ENCODE data around the gene GRIK2.

GRIK2 gene

GRCh38 chr6:101728388-101728787 lies 334.9 kb downstream of the GRIK2 start:
- Mint-ChIP-seq H3K27me3 (no peaks in the 10 kb centered on the region), H3K4me1 (peaks cover 7% of the 10 kb centered on the region), H3K36me3 (ENCODE audit: insufficient read depth) (peaks cover 3% of the 10 kb centered on the region), H3K27ac (ENCODE audit: low read depth) (no peak overlapping the region), H3K9me3 (no peaks in the 10 kb centered on the region), H3K4me3 (no peak overlapping the region)
- DNase-seq (ENCODE audit: low spot score in 2 of 2) (no peak), ATAC-seq (replicated peaks; ENCODE audit: extremely low read depth, poor library complexity, severe bottlenecking) (no peak)

- Mint-ChIP-seq H3K27me3 (no peaks in the 10 kb centered on the region), H3K4me3 (no peak overlapping the region), H3K9me3 (no peaks in the 10 kb centered on the region), H3K36me3 (ENCODE audit: insufficient read depth) (peaks cover 3% of the 10 kb centered on the region), H3K4me1 (peaks cover 7% of the 10 kb centered on the region), H3K27ac (ENCODE audit: low read depth) (no peak overlapping the region)
- DNase-seq (ENCODE audit: low spot score in 2 of 2) (no peak), ATAC-seq (replicated peaks; ENCODE audit: extremely low read depth, poor library complexity, severe bottlenecking) (no peak)
Observed at GRCh38 chr6:101728956-101729355, 335.4 kb downstream of the GRIK2 start.

- Mint-ChIP-seq H3K27ac (ENCODE audit: low read depth) (peak overlapping the region; percentile 66), H3K27me3 (no peaks in the 10 kb centered on the region), H3K4me1 (peaks cover 7% of the 10 kb centered on the region), H3K4me3 (peak overlapping the region; percentile 33), H3K36me3 (ENCODE audit: insufficient read depth) (peaks cover 3% of the 10 kb centered on the region), H3K9me3 (no peaks in the 10 kb centered on the region)
- no peak for ATAC-seq (replicated peaks; ENCODE audit: extremely low read depth, poor library complexity, severe bottlenecking)
- no peak for DNase-seq (ENCODE audit: low spot score in 2 of 2)
Observed at GRCh38 chr6:101730954-101731353, 337.4 kb downstream of the GRIK2 start.

DNA sequence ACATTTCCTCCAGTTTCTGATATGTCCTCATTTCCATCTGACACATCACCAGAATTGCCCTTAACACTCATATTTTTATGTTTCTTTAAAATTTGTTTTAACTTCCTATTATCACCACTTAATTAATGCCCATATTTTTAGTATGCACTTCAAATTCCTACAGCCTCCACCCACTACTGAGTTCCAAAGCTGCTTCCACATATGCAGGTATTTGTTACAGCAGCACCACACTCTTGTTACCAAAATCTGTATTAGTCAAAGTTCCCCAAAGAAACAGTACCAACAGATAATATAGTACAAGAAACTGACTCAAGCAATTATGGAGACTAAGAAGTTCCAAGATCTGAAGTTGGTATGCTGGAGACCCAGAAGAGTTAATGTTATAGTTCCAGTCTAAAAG lies 340.4 kb downstream of the GRIK2 start:
- H3K4me3 Mint-ChIP-seq: no peak overlapping the region
- no peak for ATAC-seq (replicated peaks; ENCODE audit: extremely low read depth, poor library complexity, severe bottlenecking)
- peaks cover 3% of the 10 kb centered on the region for H3K36me3 Mint-ChIP-seq (ENCODE audit: insufficient read depth)
- H3K9me3 Mint-ChIP-seq: peaks cover 7% of the 10 kb centered on the region
- DNase-seq (ENCODE audit: low spot score in 2 of 2): no peak
- H3K27me3 Mint-ChIP-seq: no peaks in the 10 kb centered on the region
- H3K4me1 Mint-ChIP-seq: peaks cover 7% of the 10 kb centered on the region
- no peak overlapping the region for H3K27ac Mint-ChIP-seq (ENCODE audit: low read depth)

GRCh38 chr6:101738481-101738880 lies 345.0 kb downstream of the GRIK2 start:
- no peak overlapping the region for H3K27ac Mint-ChIP-seq (ENCODE audit: low read depth)
- H3K36me3 Mint-ChIP-seq (ENCODE audit: insufficient read depth): no peaks in the 10 kb centered on the region
- ATAC-seq (replicated peaks; ENCODE audit: extremely low read depth, poor library complexity, severe bottlenecking): no peak
- H3K4me3 Mint-ChIP-seq: no peak overlapping the region
- H3K27me3 Mint-ChIP-seq: no peaks in the 10 kb centered on the region
- peaks cover 7% of the 10 kb centered on the region for H3K9me3 Mint-ChIP-seq
- DNase-seq (ENCODE audit: low spot score in 2 of 2): no peak
- H3K4me1 Mint-ChIP-seq: no peaks in the 10 kb centered on the region

GRCh38 chr6:101740631-101741030 lies 347.1 kb downstream of the GRIK2 start:
- peaks cover 7% of the 10 kb centered on the region for H3K9me3 Mint-ChIP-seq
- H3K27ac Mint-ChIP-seq (ENCODE audit: low read depth): no peak overlapping the region
- no peak for DNase-seq (ENCODE audit: low spot score in 2 of 2)
- H3K4me3 Mint-ChIP-seq: no peak overlapping the region
- no peaks in the 10 kb centered on the region for H3K27me3 Mint-ChIP-seq
- H3K4me1 Mint-ChIP-seq: no peaks in the 10 kb centered on the region
- ATAC-seq (replicated peaks; ENCODE audit: extremely low read depth, poor library complexity, severe bottlenecking): no peak
- no peaks in the 10 kb centered on the region for H3K36me3 Mint-ChIP-seq (ENCODE audit: insufficient read depth)

DNA sequence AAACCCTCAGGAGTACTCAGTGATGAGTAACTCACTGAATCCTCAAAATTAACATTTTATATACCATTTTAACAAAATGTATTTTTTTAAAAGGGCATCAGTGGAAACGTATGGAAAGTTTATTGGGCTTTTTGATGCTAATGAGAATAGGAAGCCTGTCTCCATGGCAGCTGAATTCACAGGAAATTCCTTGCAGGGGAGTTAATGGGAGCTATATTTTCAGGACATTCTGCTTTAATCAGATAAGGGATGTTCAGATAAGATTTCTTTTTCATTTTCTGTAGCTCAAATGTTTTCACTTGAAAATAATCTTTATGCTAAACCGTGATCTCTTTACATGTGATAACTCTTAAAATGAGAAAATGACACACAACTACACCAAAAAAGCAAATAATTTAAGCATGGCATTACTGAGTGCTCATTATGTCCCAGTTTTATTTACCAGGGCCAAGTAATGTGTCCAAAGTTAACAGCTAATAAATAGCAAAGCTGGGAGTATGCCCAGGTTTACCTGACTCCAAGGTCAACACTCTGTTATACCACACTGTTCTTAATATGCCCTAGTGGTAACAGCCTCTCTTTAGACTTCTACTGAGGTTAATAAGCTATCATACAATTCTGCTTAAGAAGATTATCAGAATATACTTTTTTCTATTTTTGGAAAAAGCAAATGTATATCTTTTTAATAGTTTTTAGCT lies 348.1 kb downstream of the GRIK2 start:
- DNase-seq (ENCODE audit: low spot score in 2 of 2) (no peak), ATAC-seq (replicated peaks; ENCODE audit: extremely low read depth, poor library complexity, severe bottlenecking) (no peak)
- Mint-ChIP-seq H3K4me1 (no peaks in the 10 kb centered on the region), H3K27ac (ENCODE audit: low read depth) (no peak overlapping the region), H3K36me3 (ENCODE audit: insufficient read depth) (no peaks in the 10 kb centered on the region), H3K9me3 (peaks cover 7% of the 10 kb centered on the region), H3K4me3 (no peak overlapping the region), H3K27me3 (no peaks in the 10 kb centered on the region)

GRCh38 chr6:101747160-101747559 lies 353.7 kb downstream of the GRIK2 start:
- H3K9me3 Mint-ChIP-seq: no peaks in the 10 kb centered on the region
- DNase-seq (ENCODE audit: low spot score in 2 of 2): no peak
- H3K4me1 Mint-ChIP-seq: no peaks in the 10 kb centered on the region

GRCh38 chr6:101747716-101748115 lies 354.2 kb downstream of the GRIK2 start:
- no peak overlapping the region for H3K27ac Mint-ChIP-seq (ENCODE audit: low read depth)
- no peaks in the 10 kb centered on the region for H3K27me3 Mint-ChIP-seq
- H3K4me3 Mint-ChIP-seq: no peak overlapping the region
- H3K36me3 Mint-ChIP-seq (ENCODE audit: insufficient read depth): no peaks in the 10 kb centered on the region
- DNase-seq (ENCODE audit: low spot score in 2 of 2) (no peak), ATAC-seq (replicated peaks; ENCODE audit: extremely low read depth, poor library complexity, severe bottlenecking) (no peak)
- H3K4me1 Mint-ChIP-seq: no peaks in the 10 kb centered on the region
- H3K9me3 Mint-ChIP-seq: no peaks in the 10 kb centered on the region

More at GRCh38 chr6:101747160-101747559, 353.7 kb downstream of the GRIK2 start:
- H3K27ac Mint-ChIP-seq (ENCODE audit: low read depth): no peak overlapping the region
- H3K27me3 Mint-ChIP-seq: no peaks in the 10 kb centered on the region
- H3K36me3 Mint-ChIP-seq (ENCODE audit: insufficient read depth): no peaks in the 10 kb centered on the region
- ATAC-seq (replicated peaks; ENCODE audit: extremely low read depth, poor library complexity, severe bottlenecking): no peak
- H3K4me3 Mint-ChIP-seq: no peak overlapping the region

GRCh38 chr6:101755931-101756330 lies 362.4 kb downstream of the GRIK2 start:
- no peaks in the 10 kb centered on the region for H3K9me3 Mint-ChIP-seq
- H3K27ac Mint-ChIP-seq (ENCODE audit: low read depth): no peak overlapping the region
- no peak overlapping the region for H3K4me3 Mint-ChIP-seq
- DNase-seq (ENCODE audit: low spot score in 2 of 2) (no peak), ATAC-seq (replicated peaks; ENCODE audit: extremely low read depth, poor library complexity, severe bottlenecking) (no peak)
- H3K4me1 Mint-ChIP-seq: no peaks in the 10 kb centered on the region
- no peaks in the 10 kb centered on the region for H3K36me3 Mint-ChIP-seq (ENCODE audit: insufficient read depth)
- no peaks in the 10 kb centered on the region for H3K27me3 Mint-ChIP-seq

GRCh38 chr6:101758368-101758767 lies 364.9 kb downstream of the GRIK2 start:
- Mint-ChIP-seq H3K27me3 (no peaks in the 10 kb centered on the region), H3K4me3 (no peak overlapping the region), H3K36me3 (ENCODE audit: insufficient read depth) (peaks cover 2% of the 10 kb centered on the region), H3K9me3 (no peaks in the 10 kb centered on the region), H3K27ac (ENCODE audit: low read depth) (no peak overlapping the region), H3K4me1 (no peaks in the 10 kb centered on the region)
- ATAC-seq (replicated peaks; ENCODE audit: extremely low read depth, poor library complexity, severe bottlenecking) (no peak), DNase-seq (ENCODE audit: low spot score in 2 of 2) (no peak)

GRCh38 chr6:101760843-101761621 lies 367.5 kb downstream of the GRIK2 start:
- H3K9me3 Mint-ChIP-seq: no peaks in the 10 kb centered on the region
- H3K4me3 Mint-ChIP-seq: no peak overlapping the region
- ATAC-seq (replicated peaks; ENCODE audit: extremely low read depth, poor library complexity, severe bottlenecking): no peak
- H3K36me3 Mint-ChIP-seq (ENCODE audit: insufficient read depth): peaks cover 2% of the 10 kb centered on the region
- H3K4me1 Mint-ChIP-seq: no peaks in the 10 kb centered on the region
- no peaks in the 10 kb centered on the region for H3K27me3 Mint-ChIP-seq
- no peak for DNase-seq (ENCODE audit: low spot score in 2 of 2)
- H3K27ac Mint-ChIP-seq (ENCODE audit: low read depth): no peak overlapping the region

GRCh38 chr6:101762851-101763250 lies 369.3 kb downstream of the GRIK2 start:
- Mint-ChIP-seq H3K4me1 (no peaks in the 10 kb centered on the region), H3K27ac (ENCODE audit: low read depth) (no peak overlapping the region), H3K9me3 (no peaks in the 10 kb centered on the region), H3K27me3 (no peaks in the 10 kb centered on the region), H3K4me3 (no peak overlapping the region), H3K36me3 (ENCODE audit: insufficient read depth) (peaks cover 2% of the 10 kb centered on the region)
- ATAC-seq (replicated peaks; ENCODE audit: extremely low read depth, poor library complexity, severe bottlenecking) (no peak), DNase-seq (ENCODE audit: low spot score in 2 of 2) (no peak)
